Measurements from ENCODE around the gene CDCA4.

Gene CDCA4

GRCh38 chr14:104989236-104989950 lies 31.5 kb downstream of the CDCA4 start:
- DNase-seq (ENCODE audit: low spot score), result no peak

- DNase-seq (ENCODE audit: low spot score), result no peak
These were observed 34.3 kb downstream of the CDCA4 start for GRCh38 chr14:104986487-104987164.

GRCh38 chr14:104985675-104986486 lies 35.0 kb downstream of the CDCA4 start, which contains the start of gene CLBA1:
CLBA1 (plus strand) TSS chr14:104985788; CDS start chr14:104986432, 644 bp downstream.
- peak; percentile 86 for DNase-seq (ENCODE audit: low spot score)

- no peak for DNase-seq (ENCODE audit: low spot score)
These were observed 36.6 kb downstream of the CDCA4 start for GRCh38 chr14:104984056-104984894.

DNA sequence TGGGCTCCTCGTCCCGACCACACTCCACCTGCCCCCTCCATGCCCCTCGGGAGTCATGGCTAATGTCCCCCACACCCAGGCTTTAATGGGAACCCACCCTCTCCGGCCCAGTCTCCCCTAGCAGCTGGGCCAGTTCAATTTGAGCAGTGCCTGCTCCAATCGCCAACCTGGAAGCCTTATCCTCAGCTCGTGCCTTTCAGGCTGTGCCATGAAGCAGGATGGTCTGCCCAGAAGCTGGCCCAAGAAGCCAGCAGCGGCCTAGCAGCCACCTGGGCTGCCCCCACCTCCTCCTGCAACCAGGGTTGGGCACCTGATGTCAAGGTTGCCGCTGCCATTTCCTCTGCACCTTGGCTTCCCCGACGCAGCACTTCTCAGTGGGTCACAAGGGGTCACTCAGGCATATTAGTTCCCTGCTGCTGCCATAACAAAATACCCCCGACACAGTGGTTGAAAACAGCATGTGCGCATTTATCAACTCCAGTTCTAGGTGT lies 37.6 kb downstream of the CDCA4 start:
- DNase-seq (ENCODE audit: low spot score), result no peak

DNA sequence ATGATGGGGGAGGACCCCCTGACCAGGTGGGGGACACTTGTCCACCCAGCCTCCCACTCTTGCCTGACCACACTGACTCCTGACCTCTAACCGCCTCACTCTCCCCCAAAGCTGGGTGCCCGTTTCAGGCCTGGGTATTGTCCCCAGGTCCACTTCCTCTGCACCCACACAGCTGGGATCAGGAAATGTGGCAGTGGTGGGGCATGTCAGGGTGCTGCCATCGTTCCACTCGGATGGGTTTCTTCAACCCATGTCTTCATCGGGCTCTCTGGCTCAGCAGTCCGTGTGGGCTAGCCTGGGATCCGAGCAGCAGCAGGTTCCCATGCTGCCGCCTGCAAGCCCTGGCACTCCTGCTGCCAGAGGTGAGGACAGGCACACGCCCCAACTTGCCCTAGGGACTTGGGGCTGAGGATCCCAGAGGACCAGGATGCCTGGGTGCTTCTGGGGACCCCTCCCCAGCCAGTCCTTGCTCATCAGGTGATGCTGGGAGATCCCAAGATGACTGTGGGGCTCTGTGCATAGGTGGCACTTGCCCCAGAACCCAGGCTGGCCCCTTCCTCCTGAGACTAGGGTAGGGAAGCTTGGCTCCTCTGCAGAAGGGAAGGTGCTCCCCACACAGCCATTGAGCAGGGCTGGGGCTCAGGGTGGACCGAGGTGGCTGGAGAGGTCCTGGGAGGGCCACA lies 38.2 kb downstream of the CDCA4 start:
- DNase-seq (ENCODE audit: low spot score), result no peak

- DNase-seq (ENCODE audit: low spot score), result no peak
These were observed 39.0 kb downstream of the CDCA4 start for GRCh38 chr14:104981699-104982541.

DNA sequence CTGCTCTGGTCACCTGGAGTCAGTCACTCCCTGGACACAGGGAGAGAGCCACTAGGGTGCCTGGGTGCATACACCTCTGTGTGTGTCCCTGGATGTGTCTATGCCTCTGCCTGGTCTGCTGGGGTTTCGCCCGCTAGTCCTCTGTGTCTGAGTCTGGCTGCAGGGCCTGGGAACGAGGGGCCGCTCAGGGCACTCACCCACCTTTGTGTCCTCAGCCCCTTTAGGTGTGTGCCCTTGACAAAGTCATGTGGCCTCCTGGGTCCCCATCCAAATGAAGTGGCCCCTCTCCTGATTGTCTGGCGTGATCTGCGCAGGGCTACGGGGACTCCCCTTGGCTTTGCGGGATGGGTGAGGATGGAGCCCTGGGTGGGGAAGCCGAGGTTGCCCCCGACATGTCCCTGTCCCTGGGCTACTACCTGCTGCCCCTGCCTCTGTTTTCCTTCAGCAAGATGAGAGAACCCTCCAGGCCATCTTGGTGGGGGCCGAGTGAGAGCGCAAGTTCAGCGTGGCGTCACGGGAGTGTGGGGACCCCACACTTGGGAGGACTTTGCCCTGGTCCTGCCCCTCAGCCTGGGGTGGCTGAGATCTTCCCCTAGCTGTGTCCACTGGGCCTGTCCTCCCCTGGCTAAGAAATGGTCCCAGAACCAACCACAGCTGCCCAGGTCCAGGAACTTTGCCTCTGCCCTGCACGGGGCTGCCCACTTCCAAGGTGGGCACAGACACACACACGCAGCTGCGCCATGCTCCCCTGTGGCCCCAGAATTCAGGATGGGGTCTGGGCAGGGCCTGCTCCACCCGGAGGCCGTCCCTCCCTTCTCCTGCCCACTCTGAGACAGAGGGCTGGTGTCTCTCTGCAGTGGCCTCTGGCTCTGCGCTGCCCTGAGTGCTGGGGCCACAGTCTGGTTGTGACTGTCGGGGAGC lies 40.0 kb downstream of the CDCA4 start:
- no peak for DNase-seq (ENCODE audit: low spot score)

DNA sequence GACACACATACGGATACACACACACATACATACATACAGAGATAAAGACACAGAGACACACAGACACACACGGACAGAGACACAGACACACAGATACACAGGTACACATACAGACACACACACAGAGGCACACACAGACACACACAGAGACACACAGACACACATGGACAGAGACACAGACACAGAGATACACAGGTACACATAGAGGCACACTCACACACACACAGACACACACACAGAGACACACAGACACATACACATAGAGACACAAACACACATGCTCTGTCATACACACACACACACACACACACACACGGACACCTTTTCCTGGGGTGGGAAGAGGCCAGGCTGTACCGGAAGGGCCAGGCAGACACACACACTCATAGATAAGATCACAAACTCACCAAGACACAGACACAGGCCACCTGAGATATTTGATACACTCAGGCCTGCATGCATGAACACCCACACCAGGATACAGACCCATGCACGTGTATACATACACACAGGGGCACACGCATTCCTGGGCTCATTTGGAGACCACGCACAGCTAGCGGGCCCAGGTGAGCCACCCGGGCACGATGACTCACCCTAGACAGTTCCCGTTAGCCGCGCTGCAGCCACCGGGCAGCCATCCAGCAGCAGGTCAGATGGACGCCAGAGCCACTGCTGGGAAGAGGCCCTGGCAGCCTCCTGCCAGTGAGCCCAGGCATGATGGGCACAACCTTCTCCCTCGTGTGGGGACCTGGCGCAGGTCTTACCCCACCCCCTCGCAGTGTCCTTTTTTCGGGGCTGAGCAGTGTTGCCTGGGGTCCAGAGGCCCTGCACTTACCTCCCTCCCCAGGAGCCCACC lies 40.9 kb downstream of the CDCA4 start:
- DNase-seq (ENCODE audit: low spot score), result peak; percentile 72

DNA sequence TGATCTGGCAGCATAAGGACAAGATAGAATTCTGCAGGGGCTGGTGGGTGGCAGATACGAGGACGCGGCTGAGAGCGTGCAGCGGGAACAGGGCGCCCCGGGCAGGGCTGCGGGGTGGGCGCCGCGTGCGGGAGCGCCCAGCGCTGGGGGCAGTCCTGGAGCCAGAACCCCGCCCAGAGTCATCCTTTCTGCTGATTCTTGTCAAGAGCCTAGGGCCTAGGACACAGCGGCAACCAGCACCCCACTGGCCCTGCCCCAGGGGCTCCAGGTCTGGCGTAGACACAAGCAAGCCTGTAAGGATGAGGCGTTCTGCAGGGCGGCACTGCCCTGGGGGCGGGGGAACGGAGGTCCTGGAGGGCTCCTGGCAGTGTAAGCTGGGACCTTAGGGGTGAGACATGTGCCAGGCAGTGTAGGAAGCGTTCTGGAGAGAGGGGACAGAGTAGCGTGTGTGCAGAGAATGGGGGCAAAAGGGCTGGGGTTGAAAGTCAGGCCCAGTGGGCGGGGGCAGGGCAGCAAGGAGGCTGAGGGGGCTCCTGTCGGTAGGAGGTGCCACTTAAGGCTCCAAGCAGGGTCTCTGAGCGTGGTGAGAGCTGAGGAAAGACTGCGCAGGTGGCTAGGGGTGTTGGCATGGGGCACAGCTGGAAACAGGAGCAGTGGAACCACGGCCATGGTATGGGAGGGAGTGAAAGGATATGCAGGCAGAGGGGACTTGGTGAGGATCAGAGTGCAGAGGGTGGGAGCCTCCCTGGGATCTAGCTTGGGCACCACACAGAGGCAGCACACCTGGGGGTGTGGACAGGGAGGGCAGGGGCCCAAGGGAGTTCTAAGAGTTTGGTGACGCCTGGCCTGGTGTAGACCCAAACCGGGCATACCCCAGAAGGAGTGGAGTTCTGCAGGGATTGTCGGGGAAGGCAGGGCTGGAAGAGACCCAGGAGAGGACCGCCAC lies 41.9 kb downstream of the CDCA4 start:
- no peak for DNase-seq (ENCODE audit: low spot score)

- peak; percentile 65 for DNase-seq (ENCODE audit: low spot score)
These were observed 42.9 kb downstream of the CDCA4 start, which contains the start of gene AHNAK2 for GRCh38 chr14:104977681-104978653. AHNAK2 (minus strand) TSS chr14:104978374; CDS start chr14:104978237, 137 bp downstream.

GRCh38 chr14:104977008-104977680 lies 43.7 kb downstream of the CDCA4 start:
- no peak for DNase-seq (ENCODE audit: low spot score)

DNA sequence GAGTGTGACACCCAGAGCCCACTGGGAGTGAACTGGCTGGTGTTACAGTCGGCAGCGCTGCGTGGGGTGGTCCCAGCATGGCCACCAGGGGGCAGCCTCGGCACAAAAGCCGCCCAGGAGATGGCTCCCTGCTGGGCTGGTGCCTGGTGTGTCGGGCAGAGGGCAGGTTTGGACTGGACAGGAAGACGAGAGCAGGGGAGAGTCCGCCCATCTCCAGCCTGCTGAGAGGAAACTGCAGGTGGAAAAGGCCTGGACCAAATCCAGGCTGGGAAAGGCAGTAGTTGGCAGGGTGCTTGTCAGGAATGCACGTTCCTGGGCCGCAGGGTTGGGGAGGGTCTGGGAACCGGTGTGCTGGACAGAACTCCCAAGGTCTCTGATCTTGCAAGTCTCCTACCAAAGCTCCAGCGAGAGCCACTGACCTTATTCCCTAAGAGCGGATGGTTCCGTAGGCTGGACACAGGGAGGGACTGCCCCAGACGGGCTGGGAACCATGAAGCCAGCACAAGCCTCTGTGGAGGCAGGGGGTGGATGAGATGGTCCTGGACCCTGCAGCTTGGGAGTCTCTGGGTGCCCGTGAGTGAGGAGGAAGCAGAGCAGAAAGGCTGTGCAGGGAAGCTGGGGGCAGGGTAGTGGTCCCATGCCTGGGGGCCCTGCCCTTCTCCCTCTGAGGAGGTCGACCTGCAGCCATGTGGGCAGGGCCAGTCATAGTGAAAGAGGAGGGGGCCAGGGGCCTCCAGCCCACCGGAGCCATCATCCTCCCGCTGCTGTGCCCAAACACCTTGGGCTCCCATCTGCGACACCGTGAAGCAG lies 44.5 kb downstream of the CDCA4 start:
- peak; percentile 57 for DNase-seq (ENCODE audit: low spot score)
